ENCODE data around the gene ITGB1.

DNA sequence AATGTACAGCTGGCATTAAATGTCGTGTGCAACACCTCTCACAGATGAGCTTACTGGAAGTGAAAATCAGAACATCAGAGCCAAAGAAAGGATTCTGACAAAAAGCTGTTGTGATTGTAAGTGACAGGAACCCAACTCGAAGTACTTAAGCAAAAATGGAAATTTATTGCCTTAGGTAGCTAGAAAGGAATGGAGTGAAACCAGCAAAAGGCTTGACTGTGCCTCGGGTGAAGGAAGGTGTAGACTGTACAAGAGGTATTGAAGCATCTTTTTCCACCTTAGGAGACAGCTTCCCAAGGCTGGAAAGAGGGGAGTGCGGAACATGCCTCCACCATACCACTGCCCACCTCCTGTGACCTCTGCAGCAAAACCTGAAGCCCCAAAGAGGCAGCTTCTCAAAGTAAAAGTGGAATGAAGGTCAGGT, 27.3 kb upstream of the ITGB1 start:
- TF ChIP-seq POLR2A (IDR thresholded peaks at IDR 0.05) (no peak), CTCF (IDR thresholded peaks at IDR 0.05) (no peak)
